Keratinocyte (primary cell): Measurements from ENCODE around the gene SMURF2. TPM values are rescaled to one million over a fixed set of nuclear protein-coding genes. Genes with fewer than 3 reads are reported as not detected.

Experiments
- DNase-seq: peaks from one replicate; pipeline ENCODE4 v3.0.0-alpha.2; 2011; ENCODE audit warnings: low read depth, missing footprints, low spot score
- FAIRE-seq: peaks from 2 replicates; lab custom pipeline; 2011; peaks lifted over from hg19 to GRCh38; lab: Jason Lieb, UNC
- H2AFZ ChIP-seq: 2 replicates; pipeline ENCODE4 v1.6.0; 2012; ENCODE audit warnings: low read length, control low read depth, inconsistent platforms; ENCODE audit not compliant: control insufficient read depth
- H3K27ac ChIP-seq: 2 replicates; pipeline ENCODE4 v1.5.1; 2011; ENCODE audit warnings: low read length; ENCODE audit not compliant: control insufficient read depth, insufficient read depth
- H3K27me3 ChIP-seq: 3 replicates; pipeline ENCODE4 v1.6.0; 2011; ENCODE audit warnings: low read length; ENCODE audit not compliant: control insufficient read depth, insufficient read depth; ENCODE audit errors: extremely low read depth
- H3K36me3 ChIP-seq, 2 experiments: 2 replicates in 1 of 2; 3 replicates in 1 of 2; pipeline ENCODE4 v1.5.1; 2011; ENCODE audit warnings: low read length in 2 of 2, mild to moderate bottlenecking in 1 of 2; ENCODE audit not compliant: control insufficient read depth in 2 of 2, insufficient read depth in 2 of 2; ENCODE audit errors: extremely low read depth in 1 of 2
- H3K4me1 ChIP-seq: 3 replicates; pipeline ENCODE4 v1.5.1; 2011; ENCODE audit warnings: low read length; ENCODE audit not compliant: control insufficient read depth, insufficient read depth; ENCODE audit errors: extremely low read depth
- H3K4me2 ChIP-seq: 3 replicates; pipeline ENCODE4 v1.6.0; 2011; ENCODE audit warnings: low read depth, low read length; ENCODE audit not compliant: control insufficient read depth, insufficient read depth; ENCODE audit errors: extremely low read depth
- H3K4me3 ChIP-seq, 3 experiments: fragments of 200-600 bp in 1 of 3; sonication (generic) in 1 of 3; 2 replicates in 2 of 3; 3 replicates in 1 of 3; pipeline ENCODE4 v1.5.1; 2011 to 2016; ENCODE audit warnings: low read length in 3 of 3, mild to moderate bottlenecking in 3 of 3, control low read depth in 2 of 3, inconsistent platforms in 1 of 3, low read depth in 1 of 3, mixed read lengths in 1 of 3, mixed run types in 1 of 3, moderate library complexity in 1 of 3; ENCODE audit not compliant: control insufficient read depth in 2 of 3, insufficient read depth in 2 of 3; ENCODE audit errors: extremely low read depth in 1 of 3
- H3K79me2 ChIP-seq: 2 replicates; pipeline ENCODE4 v1.6.0; 2012; ENCODE audit warnings: low read length; ENCODE audit not compliant: control insufficient read depth, insufficient read depth
- H3K9ac ChIP-seq: 3 replicates; pipeline ENCODE4 v1.6.0; 2011; ENCODE audit warnings: low read length; ENCODE audit not compliant: control insufficient read depth, insufficient read depth; ENCODE audit errors: extremely low read depth
- H3K9me1 ChIP-seq: 3 replicates; pipeline ENCODE4 v1.6.0; 2011; ENCODE audit warnings: low read length; ENCODE audit not compliant: control insufficient read depth, insufficient read depth; ENCODE audit errors: extremely low read depth
- H3K9me3 ChIP-seq: 2 replicates; pipeline ENCODE4 v1.5.1; 2012; ENCODE audit warnings: low read depth, low read length; ENCODE audit not compliant: control insufficient read depth
- H4K20me1 ChIP-seq: 3 replicates; pipeline ENCODE4 v1.6.0; 2011; ENCODE audit warnings: low read length; ENCODE audit not compliant: control insufficient read depth, insufficient read depth; ENCODE audit errors: extremely low read depth
- EZH2 ChIP-seq: IDR thresholded peaks from one replicate; pipeline ENCODE4 v1.6.1; 2012; ENCODE audit warnings: inconsistent platforms, mild to moderate bottlenecking, low read length, moderate library complexity
- dilution Hi-C: fragments of 300-500 bp; cut with MboI; formaldehyde crosslinking; loops from one replicate; pipeline ENCODE4 v1.7.0; 2020; ENCODE audit warnings: low sequenced_read_pairs; ENCODE audit not compliant: extremely low pct_ligation_motif_present
- polyA plus RNA-seq, 5 experiments: library from polyadenylated mRNA; depleted of rRNA in 3 of 5; stranded (reverse) in 3 of 5; stranded (forward) in 1 of 5; unstranded in 1 of 5; fragments of >200 nt; gene quantifications; 1 replicate in 1 of 5; 2 replicates in 3 of 5; 3 replicates in 1 of 5; pipeline versions ENCODE4 v1.2.1 to v1.2.3, GENCODE V29; 2011 to 2012; ENCODE audit warnings: missing spikeins in 2 of 5, low read depth in 1 of 5, low replicate concordance in 1 of 5
- TF ChIP-seq, protein P1 (sequence below), 3 experiments: IDR thresholded peaks in 1 of 3; conservative IDR thresholded peaks in 1 of 3; optimal IDR thresholded peaks in 1 of 3; 2 replicates in 2 of 3; 3 replicates in 1 of 3; pipeline versions ENCODE3 to v1.5.1; 2011; ENCODE audit warnings: low read length in 3 of 3, mild to moderate bottlenecking in 3 of 3, moderate library complexity in 2 of 3, control low read depth in 1 of 3, inconsistent platforms in 1 of 3; ENCODE audit not compliant: insufficient read depth in 2 of 3; ENCODE audit errors: extremely low read depth in 1 of 3

Gene SMURF2
- polyA plus RNA-seq, 1 donor (not counting 4 experiments of a cell fraction or from before 2014, with no cell fraction given), result 128 TPM

- peaks cover 11% of the 10 kb centered on the region for H4K20me1 ChIP-seq
- peaks cover 39 to 60% of the 10 kb centered on the region in 2 experiments for H3K36me3 ChIP-seq
Measured at GRCh38 chr17:64544742-64545141, 117.4 kb downstream of the SMURF2 start.

DNA sequence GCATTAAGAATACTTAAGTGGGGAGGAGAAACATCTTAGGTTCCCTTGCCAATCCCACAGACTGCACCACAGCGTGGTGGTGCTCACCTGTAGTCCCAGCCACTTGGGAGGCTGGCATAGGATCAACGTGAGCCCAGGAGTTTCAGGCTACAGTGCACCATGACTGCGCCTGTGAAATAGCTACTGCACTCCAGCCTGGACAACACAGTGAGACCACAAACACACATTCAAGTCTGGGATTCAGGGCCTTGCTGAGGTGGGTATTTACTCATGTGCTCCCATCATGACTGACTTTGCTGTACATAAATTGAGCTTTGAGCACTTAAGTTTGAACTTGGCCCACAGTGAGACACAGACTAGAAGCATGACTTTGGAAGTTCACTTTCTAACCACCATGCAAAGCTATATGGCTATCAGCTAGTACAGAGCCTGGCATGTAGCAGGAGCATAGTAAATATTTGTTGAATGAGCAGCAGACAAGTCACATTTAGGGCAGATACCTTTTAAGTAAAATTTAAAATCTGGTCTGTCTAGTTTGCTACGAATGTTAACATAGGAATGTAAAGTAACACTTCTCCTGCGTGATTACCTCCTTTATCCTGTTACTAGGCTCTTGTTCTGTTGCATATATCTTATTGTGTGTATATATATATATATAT lies 121.9 kb downstream of the SMURF2 start:
- no peak for DNase-seq
- Histone ChIP-seq H3K9me1 (no peaks in the 10 kb centered on the region), H3K4me1 (no peaks in the 10 kb centered on the region), H3K79me2 (peaks cover 2% of the 10 kb centered on the region), H3K36me3 (peaks cover 29 to 45% of the 10 kb centered on the region in 2 experiments), H2AFZ (no peak overlapping the region), H3K27me3 (no peaks in the 10 kb centered on the region), H3K4me3 (no peak overlapping the region), H3K9me3 (no peaks in the 10 kb centered on the region), H3K4me2 (no peak overlapping the region), H3K27ac (no peak overlapping the region), H4K20me1 (peaks cover 4% of the 10 kb centered on the region), H3K9ac (no peak overlapping the region)
- dilution Hi-C loops, result no loop called here
- TF ChIP-seq, protein P1, sequence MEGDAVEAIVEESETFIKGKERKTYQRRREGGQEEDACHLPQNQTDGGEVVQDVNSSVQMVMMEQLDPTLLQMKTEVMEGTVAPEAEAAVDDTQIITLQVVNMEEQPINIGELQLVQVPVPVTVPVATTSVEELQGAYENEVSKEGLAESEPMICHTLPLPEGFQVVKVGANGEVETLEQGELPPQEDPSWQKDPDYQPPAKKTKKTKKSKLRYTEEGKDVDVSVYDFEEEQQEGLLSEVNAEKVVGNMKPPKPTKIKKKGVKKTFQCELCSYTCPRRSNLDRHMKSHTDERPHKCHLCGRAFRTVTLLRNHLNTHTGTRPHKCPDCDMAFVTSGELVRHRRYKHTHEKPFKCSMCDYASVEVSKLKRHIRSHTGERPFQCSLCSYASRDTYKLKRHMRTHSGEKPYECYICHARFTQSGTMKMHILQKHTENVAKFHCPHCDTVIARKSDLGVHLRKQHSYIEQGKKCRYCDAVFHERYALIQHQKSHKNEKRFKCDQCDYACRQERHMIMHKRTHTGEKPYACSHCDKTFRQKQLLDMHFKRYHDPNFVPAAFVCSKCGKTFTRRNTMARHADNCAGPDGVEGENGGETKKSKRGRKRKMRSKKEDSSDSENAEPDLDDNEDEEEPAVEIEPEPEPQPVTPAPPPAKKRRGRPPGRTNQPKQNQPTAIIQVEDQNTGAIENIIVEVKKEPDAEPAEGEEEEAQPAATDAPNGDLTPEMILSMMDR (optimal IDR thresholded peaks at IDR 0.05 in 1 of 3, IDR thresholded peaks at IDR 0.05 in 1 of 3, conservative IDR thresholded peaks at IDR 0.05 in 1 of 3; ENCODE audit: extremely low read depth in 1 of 3, insufficient read depth in 2 of 3, low read length in 3 of 3), result no peak
- TF ChIP-seq EZH2, result no peak
- no peak for FAIRE-seq

More at GRCh38 chr17:64544742-64545141, 117.4 kb downstream of the SMURF2 start:
- H3K27ac ChIP-seq, result no peak overlapping the region
- no peak overlapping the region for H3K4me3 ChIP-seq
- DNase-seq (no peak), FAIRE-seq (no peak)
- H2AFZ ChIP-seq, result no peak overlapping the region
- H3K9ac ChIP-seq, result no peak overlapping the region
- H3K27me3 ChIP-seq, result no peaks in the 10 kb centered on the region
- H3K4me1 ChIP-seq, result no peaks in the 10 kb centered on the region
- H3K79me2 ChIP-seq, result peaks cover 2% of the 10 kb centered on the region
- H3K9me3 ChIP-seq, result no peaks in the 10 kb centered on the region
- no peak overlapping the region for H3K4me2 ChIP-seq
- dilution Hi-C loops, result no loop called here
- no peaks in the 10 kb centered on the region for H3K9me1 ChIP-seq
- TF ChIP-seq, protein P1 (optimal IDR thresholded peaks at IDR 0.05 in 1 of 3, IDR thresholded peaks at IDR 0.05 in 1 of 3, conservative IDR thresholded peaks at IDR 0.05 in 1 of 3; ENCODE audit: extremely low read depth in 1 of 3, insufficient read depth in 2 of 3, low read length in 3 of 3), result no peak
- no peak for TF ChIP-seq EZH2
